Large intestine (tissue), 3 donors: Measurements from ENCODE around the gene HMGN3. TPM values are rescaled to one million over a fixed set of nuclear protein-coding genes. Genes with fewer than 3 reads are reported as not detected.
A peak's percentile ranks its signal among the peaks of the same experiment; 100 is the strongest.

Experiments
- DNase-seq, 2 donors: peaks; one replicate each; pipeline versions ENCODE4 v3.0.0 to v3.0.0-alpha.2; 2013
- H3K27ac ChIP-seq: one replicate; pipeline ENCODE4 v1.5.1; 2013; ENCODE audit warnings: low read length
- H3K27me3 ChIP-seq: 2 replicates; pipeline ENCODE4 v1.6.1; 2013; ENCODE audit warnings: low read length; ENCODE audit not compliant: control insufficient read depth, insufficient read depth
- H3K36me3 ChIP-seq: 2 replicates; pipeline ENCODE4 v1.6.1; 2013; ENCODE audit warnings: low read length; ENCODE audit not compliant: control insufficient read depth, insufficient read depth
- H3K4me1 ChIP-seq: one replicate; pipeline ENCODE4 v1.6.1; 2013; ENCODE audit warnings: low read length; ENCODE audit not compliant: control insufficient read depth, insufficient read depth
- H3K4me3 ChIP-seq: one replicate; pipeline ENCODE4 v1.5.1; 2013; ENCODE audit warnings: low read length
- H3K9me3 ChIP-seq: one replicate; pipeline ENCODE4 v1.6.1; 2013; ENCODE audit warnings: mild to moderate bottlenecking, low read depth, low read length, moderate library complexity; ENCODE audit not compliant: control insufficient read depth
- WGBS: methylation state at CpG from one replicate; pipeline ENCODE4 v1.1.5; 2013; ENCODE audit warnings: low lambda C conversion rate; ENCODE audit not compliant: insufficient coverage; 5-methylcytosine and 5-hydroxymethylcytosine counted together
- polyA plus RNA-seq: library from polyadenylated mRNA; unstranded; fragments of 120-200 nt; gene quantifications from one replicate; pipeline ENCODE4 v1.2.1, GENCODE V29; 2013

Gene HMGN3
- polyA plus RNA-seq, 1 donor: 181 TPM

GRCh38 chr6:79188107-79188506, 46.4 kb downstream of the HMGN3 start:
- Histone ChIP-seq H3K36me3 (no peaks in the 10 kb centered on the region), H3K27ac (no peak overlapping the region), H3K27me3 (no peaks in the 10 kb centered on the region), H3K9me3 (peaks cover 5% of the 10 kb centered on the region), H3K4me3 (no peak overlapping the region), H3K4me1 (peaks cover 12% of the 10 kb centered on the region)
- WGBS: no CpG with 5 or more reads among the region's 2 CpGs
- DNase-seq: peak; percentile 29 to 59

GRCh38 chr6:79186564-79186963, 47.9 kb downstream of the HMGN3 start:
- H3K36me3 ChIP-seq: no peaks in the 10 kb centered on the region
- peaks cover 3% of the 10 kb centered on the region for H3K9me3 ChIP-seq
- H3K4me3 ChIP-seq: no peak overlapping the region
- peaks cover 12% of the 10 kb centered on the region for H3K4me1 ChIP-seq
- no peaks in the 10 kb centered on the region for H3K27me3 ChIP-seq
- H3K27ac ChIP-seq: no peak overlapping the region
- WGBS: no CpG with 5 or more reads among the region's 5 CpGs
- no peak for DNase-seq

GRCh38 chr6:79184641-79185040, 49.8 kb downstream of the HMGN3 start:
- H3K4me1 ChIP-seq: peaks cover 12% of the 10 kb centered on the region
- no peaks in the 10 kb centered on the region for H3K27me3 ChIP-seq
- no peaks in the 10 kb centered on the region for H3K36me3 ChIP-seq
- no peak overlapping the region for H3K27ac ChIP-seq
- WGBS: no CpG with 5 or more reads among the region's 3 CpGs
- DNase-seq: peak; percentile 52 to 78
- no peaks in the 10 kb centered on the region for H3K9me3 ChIP-seq
- H3K4me3 ChIP-seq: no peak overlapping the region

- no peaks in the 10 kb centered on the region for H3K27me3 ChIP-seq
- no peaks in the 10 kb centered on the region for H3K36me3 ChIP-seq
- WGBS: no CpG with 5 or more reads among the region's 2 CpGs
- H3K27ac ChIP-seq: no peak overlapping the region
- DNase-seq: no peak
- no peak overlapping the region for H3K4me3 ChIP-seq
- H3K9me3 ChIP-seq: no peaks in the 10 kb centered on the region
- peaks cover 8% of the 10 kb centered on the region for H3K4me1 ChIP-seq
Measured at GRCh38 chr6:79184086-79184485, 50.4 kb downstream of the HMGN3 start.

GRCh38 chr6:79180052-79180451, 54.4 kb downstream of the HMGN3 start:
- Histone ChIP-seq H3K27ac (no peak overlapping the region), H3K36me3 (no peaks in the 10 kb centered on the region), H3K4me1 (peaks cover 2% of the 10 kb centered on the region), H3K9me3 (peaks cover 4% of the 10 kb centered on the region), H3K4me3 (no peak overlapping the region), H3K27me3 (no peaks in the 10 kb centered on the region)
- DNase-seq: no peak
- WGBS: no CpG with 5 or more reads among the region's 2 CpGs

- Histone ChIP-seq H3K27ac (no peak overlapping the region), H3K9me3 (peaks cover 4% of the 10 kb centered on the region), H3K36me3 (no peaks in the 10 kb centered on the region), H3K27me3 (no peaks in the 10 kb centered on the region), H3K4me1 (no peaks in the 10 kb centered on the region), H3K4me3 (no peak overlapping the region)
- DNase-seq: no peak
Measured at GRCh38 chr6:79173378-79173777, 61.1 kb downstream of the HMGN3 start.

- no peaks in the 10 kb centered on the region for H3K36me3 ChIP-seq
- H3K9me3 ChIP-seq: no peaks in the 10 kb centered on the region
- no peak overlapping the region for H3K27ac ChIP-seq
- H3K4me3 ChIP-seq: no peak overlapping the region
- DNase-seq: peak in 1 of 2 donors; percentile 28
- no peaks in the 10 kb centered on the region for H3K27me3 ChIP-seq
- no peaks in the 10 kb centered on the region for H3K4me1 ChIP-seq
- 17% methylated on average over 1 of the region's 3 CpGs for WGBS
Measured at GRCh38 chr6:79170959-79171358, 63.5 kb downstream of the HMGN3 start.

GRCh38 chr6:79170431-79170830, 64.1 kb downstream of the HMGN3 start:
- H3K36me3 ChIP-seq: no peaks in the 10 kb centered on the region
- H3K9me3 ChIP-seq: no peaks in the 10 kb centered on the region
- DNase-seq: no peak
- H3K27ac ChIP-seq: no peak overlapping the region
- H3K4me3 ChIP-seq: no peak overlapping the region
- 68% methylated on average over 2 of the region's 5 CpGs for WGBS
- no peaks in the 10 kb centered on the region for H3K4me1 ChIP-seq
- H3K27me3 ChIP-seq: no peaks in the 10 kb centered on the region

GRCh38 chr6:79168695-79168980, 65.8 kb downstream of the HMGN3 start:
- no peak overlapping the region for H3K27ac ChIP-seq
- no peak overlapping the region for H3K4me3 ChIP-seq
- H3K36me3 ChIP-seq: no peaks in the 10 kb centered on the region
- no peak for DNase-seq
- no peaks in the 10 kb centered on the region for H3K9me3 ChIP-seq
- 86% methylated on average over 1 of the region's 2 CpGs for WGBS
- no peaks in the 10 kb centered on the region for H3K4me1 ChIP-seq
- no peaks in the 10 kb centered on the region for H3K27me3 ChIP-seq

- Histone ChIP-seq H3K27ac (no peak overlapping the region), H3K27me3 (no peaks in the 10 kb centered on the region), H3K9me3 (no peaks in the 10 kb centered on the region), H3K4me1 (no peaks in the 10 kb centered on the region), H3K36me3 (no peaks in the 10 kb centered on the region), H3K4me3 (no peak overlapping the region)
- no peak for DNase-seq
- WGBS: 71% methylated on average over 6 of the region's 9 CpGs
Measured at GRCh38 chr6:79167931-79168694, 66.4 kb downstream of the HMGN3 start.

- H3K27ac ChIP-seq: no peak overlapping the region
- H3K4me1 ChIP-seq: no peaks in the 10 kb centered on the region
- no CpG with 5 or more reads among the region's 1 CpG for WGBS
- no peak for DNase-seq
- H3K9me3 ChIP-seq: no peaks in the 10 kb centered on the region
- no peaks in the 10 kb centered on the region for H3K36me3 ChIP-seq
- no peak overlapping the region for H3K4me3 ChIP-seq
- no peaks in the 10 kb centered on the region for H3K27me3 ChIP-seq
Measured at GRCh38 chr6:79159846-79160245, 74.6 kb downstream of the HMGN3 start.
